Mesenchymal stem cell (in vitro differentiated cells and primary cell): ENCODE results near the gene RAD51.

Experiments used
- DNase-seq: peaks from one replicate; pipeline ENCODE4 v3.0.0-alpha.2; 2013
- H2AFZ ChIP-seq: one replicate; pipeline ENCODE4 v1.6.1; 2013; ENCODE audit warnings: low read depth, mild to moderate bottlenecking, control low read depth, inconsistent platforms, low read length, moderate library complexity
- H2AK5ac ChIP-seq: 2 replicates; pipeline ENCODE4 v1.6.1; 2013; ENCODE audit warnings: low read length, moderate library complexity, mild to moderate bottlenecking, inconsistent platforms; ENCODE audit not compliant: severe bottlenecking
- H2BK120ac ChIP-seq: one replicate; pipeline ENCODE4 v1.6.1; 2013; ENCODE audit warnings: low read depth, mild to moderate bottlenecking, inconsistent platforms, low read length, moderate library complexity
- H2BK12ac ChIP-seq, 2 experiments: one replicate each; pipeline ENCODE4 v1.6.1; 2013; ENCODE audit warnings: inconsistent platforms in 2 of 2, low read length in 2 of 2, mild to moderate bottlenecking in 2 of 2, moderate library complexity in 2 of 2, control low read depth in 1 of 2
- H2BK15ac ChIP-seq: one replicate; pipeline ENCODE4 v1.6.1; 2013; ENCODE audit warnings: mild to moderate bottlenecking, low read depth, inconsistent platforms; ENCODE audit not compliant: poor library complexity, severe bottlenecking
- H2BK5ac ChIP-seq: 2 replicates; pipeline ENCODE4 v1.6.1; 2013; ENCODE audit warnings: low read depth, mild to moderate bottlenecking, low read length, control low read depth, inconsistent platforms; ENCODE audit not compliant: poor library complexity, severe bottlenecking
- H3K14ac ChIP-seq, 2 experiments: one replicate each; pipeline ENCODE4 v1.6.1; 2013; ENCODE audit warnings: inconsistent platforms in 2 of 2, low read length in 2 of 2, control low read depth in 1 of 2, mild to moderate bottlenecking in 1 of 2, moderate library complexity in 1 of 2
- H3K18ac ChIP-seq, 2 experiments: one replicate each; pipeline ENCODE4 v1.6.1; 2013; ENCODE audit warnings: inconsistent platforms in 2 of 2, low read length in 2 of 2, control low read depth in 1 of 2, low read depth in 1 of 2, mild to moderate bottlenecking in 1 of 2
- H3K23ac ChIP-seq, 2 experiments: one replicate each; pipeline ENCODE4 v1.6.1; 2013; ENCODE audit warnings: inconsistent platforms in 2 of 2, low read length in 2 of 2, mild to moderate bottlenecking in 2 of 2, moderate library complexity in 2 of 2, control low read depth in 1 of 2
- H3K27ac ChIP-seq: 2 replicates; pipeline ENCODE4 v1.5.1; 2013; ENCODE audit warnings: mild to moderate bottlenecking, moderate library complexity, low read length, control low read depth, inconsistent platforms; ENCODE audit not compliant: poor library complexity, severe bottlenecking
- H3K27me3 ChIP-seq, 2 experiments: 2 replicates each; pipeline versions ENCODE4 v1.6.1 to v1.7.0; 2013; ENCODE audit warnings: low read length in 2 of 2, mild to moderate bottlenecking in 2 of 2, moderate library complexity in 2 of 2, control low read depth in 1 of 2, inconsistent platforms in 1 of 2; ENCODE audit not compliant: control insufficient read depth in 1 of 2, insufficient read depth in 1 of 2
- H3K36me3 ChIP-seq, 2 experiments: 2 replicates each; pipeline versions ENCODE4 v1.6.1 to v1.7.0; 2013; ENCODE audit warnings: low read length in 2 of 2, control low read depth in 1 of 2, inconsistent platforms in 1 of 2, low read depth in 1 of 2, mild to moderate bottlenecking in 1 of 2; ENCODE audit not compliant: insufficient read depth in 2 of 2, control insufficient read depth in 1 of 2
- H3K4ac ChIP-seq, 2 experiments: one replicate each; pipeline ENCODE4 v1.6.1; 2013; ENCODE audit warnings: inconsistent platforms in 2 of 2, low read length in 2 of 2, mild to moderate bottlenecking in 2 of 2, moderate library complexity in 2 of 2, control low read depth in 1 of 2, low read depth in 1 of 2
- H3K4me1 ChIP-seq: 2 replicates; pipeline ENCODE4 v1.6.1; 2013; ENCODE audit warnings: low read depth, low read length, control low read depth; ENCODE audit not compliant: control insufficient read depth, insufficient read depth
- H3K4me2 ChIP-seq: 2 replicates; pipeline ENCODE4 v1.6.1; 2013; ENCODE audit warnings: low read length, mild to moderate bottlenecking, inconsistent platforms; ENCODE audit not compliant: poor library complexity, severe bottlenecking
- H3K4me3 ChIP-seq, 2 experiments: 2 replicates each; pipeline versions ENCODE4 v1.5.1 to v1.7.0; 2013; ENCODE audit warnings: low read length in 2 of 2, mild to moderate bottlenecking in 2 of 2, control low read depth in 1 of 2, low read depth in 1 of 2; ENCODE audit not compliant: insufficient read depth in 1 of 2
- H3K79me1 ChIP-seq: replicated peaks from 2 replicates; pipeline ENCODE4 v1.6.1; 2013; ENCODE audit warnings: mild to moderate bottlenecking, control low read depth, low read length, inconsistent platforms; ENCODE audit not compliant: poor library complexity, severe bottlenecking
- H3K9ac ChIP-seq: 2 replicates; pipeline ENCODE4 v1.7.0; 2013; ENCODE audit warnings: mild to moderate bottlenecking, low read length, moderate library complexity
- H3K9me3 ChIP-seq: 2 replicates; pipeline ENCODE4 v1.7.0; 2013; ENCODE audit warnings: mild to moderate bottlenecking, low read length; ENCODE audit not compliant: control insufficient read depth
- H4K8ac ChIP-seq: one replicate; pipeline ENCODE4 v1.6.1; 2013; ENCODE audit warnings: inconsistent platforms, mild to moderate bottlenecking, low read length, moderate library complexity
- H4K91ac ChIP-seq: one replicate; pipeline ENCODE4 v1.6.1; 2013; ENCODE audit warnings: mild to moderate bottlenecking, low read length, inconsistent platforms
- WGBS: methylation state at CpG from one replicate; pipeline ENCODE4 v1.1.7; 2013; ENCODE audit warnings: mixed read lengths; 5-methylcytosine and 5-hydroxymethylcytosine counted together

The RAD51 gene

GRCh38 chr15:40716165-40716564 is 21.2 kb downstream of the RAD51 start:
- H3K36me3 ChIP-seq = peaks cover 0 to 14% of the 10 kb centered on the region in 2 experiments
- H2AFZ ChIP-seq = no peak overlapping the region
- no peak overlapping the region for H2BK5ac ChIP-seq
- no peak overlapping the region for H3K4me3 ChIP-seq
- H3K27me3 ChIP-seq = no peaks in the 10 kb centered on the region
- H3K4me2 ChIP-seq = no peak overlapping the region
- H3K79me1 ChIP-seq = no peaks in the 10 kb centered on the region
- H4K8ac ChIP-seq = no peak overlapping the region
- H3K9ac ChIP-seq = no peak overlapping the region
- H4K91ac ChIP-seq = no peak overlapping the region
- no peak overlapping the region for H3K18ac ChIP-seq
- DNase-seq = no peak
- WGBS = 100% methylated on average over 5 of the region's 6 CpGs
- H3K14ac ChIP-seq = no peak overlapping the region
- H2BK120ac ChIP-seq = no peak overlapping the region
- no peak overlapping the region for H2BK15ac ChIP-seq
- no peak overlapping the region for H2AK5ac ChIP-seq
- H3K4me1 ChIP-seq = no peaks in the 10 kb centered on the region
- H3K9me3 ChIP-seq = no peaks in the 10 kb centered on the region
- H3K27ac ChIP-seq = no peak overlapping the region
- H2BK12ac ChIP-seq = no peak overlapping the region
- H3K4ac ChIP-seq = no peak overlapping the region
- H3K23ac ChIP-seq = no peak overlapping the region

DNA sequence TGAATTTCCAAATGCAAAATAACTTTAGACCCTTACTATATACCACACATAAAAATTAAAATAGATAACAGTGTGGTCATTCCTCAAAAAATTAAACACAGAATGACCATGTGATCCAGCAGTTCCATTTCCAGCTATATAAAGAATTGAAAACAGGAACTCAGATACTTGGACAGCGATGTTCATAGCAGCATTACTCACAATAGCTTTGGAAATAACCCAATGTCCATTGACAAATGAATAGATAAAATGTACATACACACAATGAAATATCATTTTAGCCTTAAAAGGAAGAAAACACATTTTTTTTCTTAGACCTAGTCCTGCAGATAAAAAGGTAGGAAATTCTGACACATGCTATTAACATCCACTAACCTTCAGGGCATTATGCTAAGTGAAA is 26.7 kb downstream of the RAD51 start:
- Histone ChIP-seq H3K79me1 (no peaks in the 10 kb centered on the region), H3K9ac (no peak overlapping the region), H2BK120ac (no peak overlapping the region), H3K27ac (no peak overlapping the region), H3K36me3 (peaks cover 0 to 11% of the 10 kb centered on the region in 2 experiments), H4K8ac (no peak overlapping the region), H3K23ac (no peak overlapping the region), H3K9me3 (no peaks in the 10 kb centered on the region), H3K18ac (no peak overlapping the region), H2AFZ (no peak overlapping the region), H2BK12ac (no peak overlapping the region), H3K14ac (no peak overlapping the region), H2BK15ac (no peak overlapping the region), H3K27me3 (no peaks in the 10 kb centered on the region), H2BK5ac (no peak overlapping the region), H2AK5ac (no peak overlapping the region), H4K91ac (no peak overlapping the region), H3K4me3 (no peak overlapping the region), H3K4me1 (no peaks in the 10 kb centered on the region), H3K4me2 (no peak overlapping the region), H3K4ac (no peak overlapping the region)
- WGBS = 100% methylated on average over 1 of the region's 1 CpG
- no peak for DNase-seq

DNA sequence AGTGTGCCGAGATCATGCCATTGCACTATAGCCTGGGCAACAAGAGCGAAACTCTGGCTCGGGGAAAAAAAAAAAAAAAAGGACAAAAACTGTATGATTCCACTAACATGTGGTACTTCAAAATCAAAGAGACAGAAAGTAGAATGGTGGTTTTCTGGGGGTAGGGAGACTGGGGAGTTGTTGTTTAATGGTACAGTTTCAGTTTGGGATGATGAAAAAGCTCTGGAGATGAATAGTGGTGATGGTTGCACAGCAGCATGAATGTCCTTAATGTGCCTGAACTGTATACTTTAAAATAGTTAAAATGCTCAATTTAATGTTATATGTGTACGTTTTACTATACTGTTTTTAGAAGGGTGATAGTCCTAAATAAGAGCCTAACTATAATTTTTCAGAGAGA is 27.4 kb downstream of the RAD51 start:
- Histone ChIP-seq H3K18ac (no peak overlapping the region), H3K4ac (no peak overlapping the region), H3K23ac (no peak overlapping the region), H2BK120ac (no peak overlapping the region), H3K27me3 (no peaks in the 10 kb centered on the region), H2BK5ac (no peak overlapping the region), H3K36me3 (peaks cover 0 to 11% of the 10 kb centered on the region in 2 experiments), H3K27ac (no peak overlapping the region), H4K8ac (no peak overlapping the region), H2BK12ac (no peak overlapping the region), H3K4me2 (no peak overlapping the region), H3K4me1 (no peaks in the 10 kb centered on the region), H2AFZ (no peak overlapping the region), H3K79me1 (no peaks in the 10 kb centered on the region), H3K14ac (no peak overlapping the region), H3K9me3 (no peaks in the 10 kb centered on the region), H3K9ac (no peak overlapping the region), H2AK5ac (no peak overlapping the region), H2BK15ac (no peak overlapping the region), H4K91ac (no peak overlapping the region), H3K4me3 (no peak overlapping the region)
- WGBS = 93% methylated on average over 3 of the region's 4 CpGs
- no peak for DNase-seq

- H3K23ac ChIP-seq = no peak overlapping the region
- H3K27ac ChIP-seq = no peak overlapping the region
- no peak overlapping the region for H3K9ac ChIP-seq
- H2BK120ac ChIP-seq = no peak overlapping the region
- no peak overlapping the region for H4K8ac ChIP-seq
- H3K9me3 ChIP-seq = no peaks in the 10 kb centered on the region
- H3K27me3 ChIP-seq = no peaks in the 10 kb centered on the region
- H3K14ac ChIP-seq = no peak overlapping the region
- H3K4me2 ChIP-seq = no peak overlapping the region
- no peak overlapping the region for H2BK5ac ChIP-seq
- peak; percentile 12 for DNase-seq
- WGBS = no CpG with 5 or more reads among the region's 2 CpGs
- no peaks in the 10 kb centered on the region for H3K4me1 ChIP-seq
- H2AFZ ChIP-seq = no peak overlapping the region
- no peak overlapping the region for H3K4ac ChIP-seq
- no peak overlapping the region for H4K91ac ChIP-seq
- peaks cover 0 to 11% of the 10 kb centered on the region in 2 experiments for H3K36me3 ChIP-seq
- H2BK15ac ChIP-seq = no peak overlapping the region
- no peak overlapping the region for H3K4me3 ChIP-seq
- H3K79me1 ChIP-seq = no peaks in the 10 kb centered on the region
- no peak overlapping the region for H3K18ac ChIP-seq
- H2BK12ac ChIP-seq = no peak overlapping the region
- H2AK5ac ChIP-seq = no peak overlapping the region
Measured at GRCh38 chr15:40722934-40723333, 28.0 kb downstream of the RAD51 start.
